HL-60/S4 treated with phorbol 12-myristate 13-acetate at 8.2 ng/mL for 4 days and 3 days (cell line): ENCODE results near the gene DPM3.
"Not testable (repeated sequence)": the region's sequence is repeated elsewhere in the genome, so short reads cannot be mapped to it uniquely, and the experiment has no call there.

ENCODE experiments used
- in situ Hi-C: fragments of 300-500 bp; cut with MboI; formaldehyde crosslinking; loops from 2 replicates; pipeline ENCODE4 v1.15.0; 2022; ENCODE audit warnings: low sequenced_read_pairs

Gene DPM3

GRCh38 chr1:155164625-155165024 is 24.3 kb upstream of the DPM3 start:
- in situ Hi-C loops: loop anchor here (5.0 kb wide), 1 partner anchor 67 kb away; no protein-coding TSS in a partner anchor

- in situ Hi-C loops: not testable (repeated sequence)
Observed at GRCh38 chr1:155163785-155164184, 23.5 kb upstream of the DPM3 start.

- in situ Hi-C loops: not testable (repeated sequence)
Observed at GRCh38 chr1:155162631-155163030, 22.3 kb upstream of the DPM3 start.

GRCh38 chr1:155160128-155160527 is 19.8 kb upstream of the DPM3 start:
- in situ Hi-C loops: no loop called here

GRCh38 chr1:155158991-155159390 is 18.7 kb upstream of the DPM3 start:
- in situ Hi-C loops: no loop called here

GRCh38 chr1:155155996-155156643 is 15.8 kb upstream of the DPM3 start:
- in situ Hi-C loops: not testable (repeated sequence)

- in situ Hi-C loops: no loop called here
Observed at GRCh38 chr1:155145491-155145890, 5.2 kb upstream of the DPM3 start.

GRCh38 chr1:155141749-155142148 is 1.4 kb upstream of the DPM3 start:
- in situ Hi-C loops: no loop called here

- in situ Hi-C loops: no loop called here
Observed at GRCh38 chr1:155140630-155140953, 261 bp upstream of the DPM3 start.

GRCh38 chr1:155137154-155137949 is 3.0 kb downstream of the DPM3 start:
- in situ Hi-C loops: no loop called here

GRCh38 chr1:155136748-155137147 is 3.6 kb downstream of the DPM3 start:
- in situ Hi-C loops: no loop called here

GRCh38 chr1:155135415-155136028 is 4.8 kb downstream of the DPM3 start, which contains the start of gene SLC50A1:
Gene SLC50A1, plus strand, starts transcription at chr1:155135852. Its CDS starts 60 bp downstream, at chr1:155135912.
- in situ Hi-C loops: no loop called here

GRCh38 chr1:155134880-155135414 is 5.4 kb downstream of the DPM3 start:
- in situ Hi-C loops: no loop called here

- in situ Hi-C loops: no loop called here
Observed at GRCh38 chr1:155134322-155134721, 6.0 kb downstream of the DPM3 start.

- in situ Hi-C loops: no loop called here
Observed at GRCh38 chr1:155133799-155134281, 6.5 kb downstream of the DPM3 start.

- in situ Hi-C loops: no loop called here
Observed at GRCh38 chr1:155131856-155132255, 8.5 kb downstream of the DPM3 start.

- in situ Hi-C loops: no loop called here
Observed at GRCh38 chr1:155131285-155131684, 9.0 kb downstream of the DPM3 start.

GRCh38 chr1:155130272-155131006 is 9.9 kb downstream of the DPM3 start:
- in situ Hi-C loops: no loop called here

- in situ Hi-C loops: no loop called here
Observed at GRCh38 chr1:155128755-155129473, 11.4 kb downstream of the DPM3 start.
